DND-41 (cell line): ENCODE results near the gene TSSC4.

ENCODE experiments used
- ATAC-seq: fragments of 200-7000 bp; cut with Tn5 transposase; 3 replicates; pipeline ENCODE4 v1.9.1; 2021; ENCODE audit warnings: low read depth; ENCODE audit not compliant: insufficient read depth
- DNase-seq: peaks from one replicate; pipeline ENCODE4 v3.0.0-alpha.2; 2020
- H2AFZ ChIP-seq: 2 replicates; pipeline ENCODE4 v1.6.0; 2012; ENCODE audit warnings: low read depth, low read length
- H3K27ac ChIP-seq: 2 replicates; pipeline ENCODE4 v1.5.1; 2012; ENCODE audit warnings: low read length, inconsistent platforms
- H3K27me3 ChIP-seq: fragments of 200-600 bp; sonication (generic); 2 replicates; pipeline ENCODE4 v1.6.0; 2012; ENCODE audit warnings: low read length, mild to moderate bottlenecking, inconsistent platforms; ENCODE audit not compliant: insufficient read depth, poor library complexity
- H3K36me3 ChIP-seq: 2 replicates; pipeline ENCODE4 v1.5.1; 2012; ENCODE audit warnings: low read length, inconsistent platforms; ENCODE audit not compliant: insufficient read depth
- H3K4me1 ChIP-seq: 2 replicates; pipeline ENCODE4 v1.5.1; 2012; ENCODE audit warnings: mild to moderate bottlenecking, low read length; ENCODE audit not compliant: insufficient read depth
- H3K4me2 ChIP-seq: 2 replicates; pipeline ENCODE4 v1.6.0; 2012; ENCODE audit warnings: mild to moderate bottlenecking, moderate library complexity, low read length, inconsistent platforms; ENCODE audit not compliant: insufficient read depth
- H3K4me3 ChIP-seq, 2 experiments: fragments of 200-600 bp in 1 of 2; shearing (Covaris generic) in 1 of 2; 2 replicates each; pipeline ENCODE4 v1.5.1; 2012 to 2016; ENCODE audit warnings: inconsistent platforms in 2 of 2, low read length in 2 of 2, mild to moderate bottlenecking in 2 of 2, low read depth in 1 of 2, moderate library complexity in 1 of 2
- H3K79me2 ChIP-seq: 2 replicates; pipeline ENCODE4 v1.6.0; 2012; ENCODE audit warnings: low read length, inconsistent platforms; ENCODE audit not compliant: insufficient read depth
- H3K9ac ChIP-seq: 2 replicates; pipeline ENCODE4 v1.6.0; 2012; ENCODE audit warnings: low read depth, mild to moderate bottlenecking, inconsistent platforms, low read length, moderate library complexity
- H3K9me3 ChIP-seq: 2 replicates; pipeline ENCODE4 v1.5.1; 2012; ENCODE audit warnings: low read length, moderate library complexity, mild to moderate bottlenecking, inconsistent platforms; ENCODE audit not compliant: insufficient read depth, severe bottlenecking
- H4K20me1 ChIP-seq: 2 replicates; pipeline ENCODE4 v1.6.0; 2012; ENCODE audit warnings: low read length; ENCODE audit not compliant: insufficient read depth
- EZH2 ChIP-seq: IDR thresholded peaks from 3 replicates; pipeline ENCODE4 v1.6.1; 2012; ENCODE audit warnings: borderline replicate concordance, low read depth, mild to moderate bottlenecking, moderate library complexity, low read length, inconsistent platforms; ENCODE audit not compliant: severe bottlenecking
- TF ChIP-seq, protein P1 (sequence below): IDR thresholded peaks from 2 replicates; pipeline ENCODE4 v1.5.1; 2012; ENCODE audit warnings: borderline replicate concordance, low read length, moderate library complexity, mild to moderate bottlenecking; ENCODE audit not compliant: poor library complexity, severe bottlenecking; ENCODE audit errors: extremely low read depth

The TSSC4 gene

GRCh38 chr11:2448661-2449547, 48.4 kb downstream of the TSSC4 start:
- Histone ChIP-seq H3K27me3 (no peaks in the 10 kb centered on the region), H3K36me3 (no peaks in the 10 kb centered on the region), H3K9me3 (no peaks in the 10 kb centered on the region), H3K9ac (no peak overlapping the region), H2AFZ (no peak overlapping the region), H3K4me1 (no peaks in the 10 kb centered on the region), H3K27ac (no peak overlapping the region), H4K20me1 (peaks cover 8% of the 10 kb centered on the region), H3K4me2 (no peak overlapping the region), H3K79me2 (no peaks in the 10 kb centered on the region), H3K4me3 (no peak overlapping the region)
- DNase-seq: no peak
- TF ChIP-seq EZH2: no peak
- TF ChIP-seq, protein P1, sequence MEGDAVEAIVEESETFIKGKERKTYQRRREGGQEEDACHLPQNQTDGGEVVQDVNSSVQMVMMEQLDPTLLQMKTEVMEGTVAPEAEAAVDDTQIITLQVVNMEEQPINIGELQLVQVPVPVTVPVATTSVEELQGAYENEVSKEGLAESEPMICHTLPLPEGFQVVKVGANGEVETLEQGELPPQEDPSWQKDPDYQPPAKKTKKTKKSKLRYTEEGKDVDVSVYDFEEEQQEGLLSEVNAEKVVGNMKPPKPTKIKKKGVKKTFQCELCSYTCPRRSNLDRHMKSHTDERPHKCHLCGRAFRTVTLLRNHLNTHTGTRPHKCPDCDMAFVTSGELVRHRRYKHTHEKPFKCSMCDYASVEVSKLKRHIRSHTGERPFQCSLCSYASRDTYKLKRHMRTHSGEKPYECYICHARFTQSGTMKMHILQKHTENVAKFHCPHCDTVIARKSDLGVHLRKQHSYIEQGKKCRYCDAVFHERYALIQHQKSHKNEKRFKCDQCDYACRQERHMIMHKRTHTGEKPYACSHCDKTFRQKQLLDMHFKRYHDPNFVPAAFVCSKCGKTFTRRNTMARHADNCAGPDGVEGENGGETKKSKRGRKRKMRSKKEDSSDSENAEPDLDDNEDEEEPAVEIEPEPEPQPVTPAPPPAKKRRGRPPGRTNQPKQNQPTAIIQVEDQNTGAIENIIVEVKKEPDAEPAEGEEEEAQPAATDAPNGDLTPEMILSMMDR: no peak
- ATAC-seq: no peak

GRCh38 chr11:2449548-2450320, 49.2 kb downstream of the TSSC4 start:
- Histone ChIP-seq H3K9me3 (no peaks in the 10 kb centered on the region), H3K4me3 (no peak overlapping the region), H3K4me2 (no peak overlapping the region), H4K20me1 (peaks cover 8% of the 10 kb centered on the region), H3K9ac (no peak overlapping the region), H3K27ac (no peak overlapping the region), H3K36me3 (no peaks in the 10 kb centered on the region), H2AFZ (no peak overlapping the region), H3K4me1 (no peaks in the 10 kb centered on the region), H3K79me2 (no peaks in the 10 kb centered on the region), H3K27me3 (no peaks in the 10 kb centered on the region)
- ATAC-seq (no peak), DNase-seq (no peak)
- TF ChIP-seq EZH2: no peak
- TF ChIP-seq, protein P1: no peak

DNA sequence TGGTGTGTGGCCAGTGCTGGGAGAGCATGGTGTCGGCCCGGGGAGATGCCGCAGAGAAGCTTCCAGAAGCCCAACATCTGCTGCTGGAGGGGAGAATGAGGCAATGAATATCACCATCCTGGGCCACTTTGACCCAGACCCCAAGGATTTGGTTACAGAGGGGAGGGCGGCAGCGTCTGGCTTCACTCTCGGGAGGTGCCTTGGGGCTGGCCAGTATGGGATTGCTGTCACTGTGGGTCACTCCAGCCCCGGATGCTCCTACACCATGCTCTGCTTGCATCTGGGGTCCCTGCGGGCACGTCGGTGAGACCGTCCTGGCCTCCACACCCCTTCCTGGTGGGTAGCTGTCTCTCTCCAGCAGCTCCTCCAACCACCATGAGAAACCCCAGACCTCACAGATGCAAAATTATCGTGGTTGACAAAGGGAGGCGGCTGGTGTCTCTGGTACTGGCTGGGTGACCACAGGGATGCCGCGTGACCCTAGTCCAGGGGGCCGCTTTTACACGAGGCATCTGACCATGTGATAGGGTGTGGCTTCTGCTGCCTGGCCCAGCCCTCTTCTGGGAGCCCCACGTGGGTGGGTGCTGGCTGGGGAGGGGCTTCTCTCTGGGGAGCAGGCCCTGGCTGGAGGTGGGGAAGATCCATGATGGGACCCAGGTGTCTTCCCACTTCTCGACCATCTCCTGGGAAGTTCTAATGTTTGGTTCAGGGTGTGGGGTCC, 49.9 kb downstream of the TSSC4 start:
- Histone ChIP-seq H3K79me2 (no peaks in the 10 kb centered on the region), H4K20me1 (peaks cover 8% of the 10 kb centered on the region), H3K4me1 (no peaks in the 10 kb centered on the region), H3K36me3 (no peaks in the 10 kb centered on the region), H3K9ac (no peak overlapping the region), H3K9me3 (no peaks in the 10 kb centered on the region), H2AFZ (no peak overlapping the region), H3K27ac (no peak overlapping the region), H3K4me2 (no peak overlapping the region), H3K4me3 (no peak overlapping the region), H3K27me3 (no peaks in the 10 kb centered on the region)
- DNase-seq: no peak
- TF ChIP-seq, protein P1: no peak
- no peak for TF ChIP-seq EZH2
- no peak for ATAC-seq
